Measurements from ENCODE around the gene PARVB.

DNA sequence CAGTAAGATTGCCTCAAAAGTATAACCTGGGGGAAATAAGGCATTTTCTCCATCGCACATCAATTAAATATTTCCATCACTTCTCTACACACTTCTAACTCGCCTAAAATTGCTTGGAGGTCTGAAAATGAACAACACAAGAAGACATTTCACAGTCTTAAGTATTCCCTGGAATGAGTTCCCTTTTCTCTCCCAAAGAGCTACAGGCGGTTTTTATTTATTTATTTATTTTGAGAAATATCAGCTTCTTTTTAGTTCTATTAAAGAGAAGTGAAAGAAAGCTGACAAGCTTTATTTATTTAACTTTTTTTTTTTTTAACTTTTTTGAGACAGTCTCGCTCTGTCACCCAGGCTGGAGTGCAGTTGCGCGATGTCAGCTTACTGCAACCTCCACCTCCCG is 11.5 kb upstream of the PARVB start:
- TF ChIP-seq, protein P1, sequence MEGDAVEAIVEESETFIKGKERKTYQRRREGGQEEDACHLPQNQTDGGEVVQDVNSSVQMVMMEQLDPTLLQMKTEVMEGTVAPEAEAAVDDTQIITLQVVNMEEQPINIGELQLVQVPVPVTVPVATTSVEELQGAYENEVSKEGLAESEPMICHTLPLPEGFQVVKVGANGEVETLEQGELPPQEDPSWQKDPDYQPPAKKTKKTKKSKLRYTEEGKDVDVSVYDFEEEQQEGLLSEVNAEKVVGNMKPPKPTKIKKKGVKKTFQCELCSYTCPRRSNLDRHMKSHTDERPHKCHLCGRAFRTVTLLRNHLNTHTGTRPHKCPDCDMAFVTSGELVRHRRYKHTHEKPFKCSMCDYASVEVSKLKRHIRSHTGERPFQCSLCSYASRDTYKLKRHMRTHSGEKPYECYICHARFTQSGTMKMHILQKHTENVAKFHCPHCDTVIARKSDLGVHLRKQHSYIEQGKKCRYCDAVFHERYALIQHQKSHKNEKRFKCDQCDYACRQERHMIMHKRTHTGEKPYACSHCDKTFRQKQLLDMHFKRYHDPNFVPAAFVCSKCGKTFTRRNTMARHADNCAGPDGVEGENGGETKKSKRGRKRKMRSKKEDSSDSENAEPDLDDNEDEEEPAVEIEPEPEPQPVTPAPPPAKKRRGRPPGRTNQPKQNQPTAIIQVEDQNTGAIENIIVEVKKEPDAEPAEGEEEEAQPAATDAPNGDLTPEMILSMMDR (IDR thresholded peaks at IDR 0.05; ENCODE audit: low read depth, low read length), result no peak
- TF ChIP-seq, protein P2, sequence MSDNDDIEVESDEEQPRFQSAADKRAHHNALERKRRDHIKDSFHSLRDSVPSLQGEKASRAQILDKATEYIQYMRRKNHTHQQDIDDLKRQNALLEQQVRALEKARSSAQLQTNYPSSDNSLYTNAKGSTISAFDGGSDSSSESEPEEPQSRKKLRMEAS (IDR thresholded peaks at IDR 0.05; ENCODE audit: low read depth, low read length), result no peak
